ENCODE data around the gene RBBP4. TPM values are rescaled to one million over a fixed set of nuclear protein-coding genes. Genes with fewer than 3 reads are reported as not detected.
"Not testable (repeated sequence)": the region's sequence is repeated elsewhere in the genome, so short reads cannot be mapped to it uniquely, and the experiment has no call there.

RBBP4 gene
- total and polyA plus RNA-seq, 5 donors, result 52.7 to 114 (median 109) TPM

GRCh38 chr1:32642292-32642827 lies 8.6 kb upstream of the RBBP4 start:
- ATAC-seq; H3K27me3 ChIP-seq (ENCODE audit: control insufficient read depth, insufficient read depth); DNase-seq; H3K9me3 ChIP-seq (ENCODE audit: control insufficient read depth, low read length); H3K27ac ChIP-seq (ENCODE audit: low read length); H3K4me1 ChIP-seq (ENCODE audit: control insufficient read depth, insufficient read depth, low read length); H3K4me3 ChIP-seq (ENCODE audit: low read length); intact Hi-C loops (cut with DNase I): not testable (repeated sequence)
- WGBS, result 78% methylated on average over 8 of the region's 8 CpGs

DNA sequence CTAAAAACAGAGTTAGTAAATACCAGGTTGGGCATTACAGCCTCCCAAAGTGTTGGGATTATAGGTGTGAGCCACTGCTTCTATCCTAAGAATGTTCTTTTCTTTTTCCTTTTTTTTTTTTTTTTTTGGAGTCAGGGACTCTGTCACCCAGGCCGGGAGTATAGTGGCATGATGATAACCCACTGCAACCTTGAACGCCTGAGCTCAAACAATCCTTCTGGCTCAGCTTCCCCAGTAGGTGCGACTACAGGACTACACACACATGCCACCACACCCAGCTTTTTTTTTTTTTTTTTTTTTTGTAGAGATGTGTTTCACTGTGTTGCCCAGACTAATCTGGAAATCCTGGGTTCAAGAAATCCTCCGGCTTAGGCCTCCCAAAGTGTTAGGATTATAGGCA lies 6.6 kb upstream of the RBBP4 start:
- ATAC-seq, result no peak
- Histone ChIP-seq H3K4me3 (ENCODE audit: low read length) (no peak overlapping the region), H3K27ac (ENCODE audit: low read length) (no peak overlapping the region), H3K4me1 (ENCODE audit: control insufficient read depth, insufficient read depth, low read length) (peaks cover 3% of the 10 kb centered on the region), H3K9me3 (ENCODE audit: control insufficient read depth, low read length) (no peaks in the 10 kb centered on the region), H3K27me3 (ENCODE audit: control insufficient read depth, insufficient read depth) (no peaks in the 10 kb centered on the region)
- 84% methylated on average over 4 of the region's 4 CpGs for WGBS
- intact Hi-C loops (cut with DNase I), result no loop called here
- DNase-seq, result no peak

- 75% methylated on average over 6 of the region's 6 CpGs for WGBS
- no peak for DNase-seq
- H3K4me1 ChIP-seq (ENCODE audit: control insufficient read depth, insufficient read depth, low read length), result peaks cover 3% of the 10 kb centered on the region
Observed at GRCh38 chr1:32647308-32648134, 3.5 kb upstream of the RBBP4 start.

GRCh38 chr1:32650248-32650751 lies 708 bp upstream of the RBBP4 start, which contains the start of gene ZBTB8OS:
TSS of gene ZBTB8OS (minus strand) at chr1:32650550. CDS start at chr1:32650529, 21 bp downstream.
- peaks cover 2% of the 10 kb centered on the region for H3K4me1 ChIP-seq (ENCODE audit: control insufficient read depth, insufficient read depth, low read length)
- H3K9me3 ChIP-seq (ENCODE audit: control insufficient read depth, low read length), result no peaks in the 10 kb centered on the region
- peak; percentile 93 to 96 (median 95) for DNase-seq
- WGBS, result under 1% methylated on average over 21 of the region's 21 CpGs
- intact Hi-C loops (cut with DNase I), result no loop called here
- no peaks in the 10 kb centered on the region for H3K27me3 ChIP-seq (ENCODE audit: control insufficient read depth, insufficient read depth)
- peak within 1 kb of the TSS; percentile 99 for H3K27ac ChIP-seq (ENCODE audit: low read length)
- peak; percentile 94 for ATAC-seq
- peak within 1 kb of the TSS; percentile 97 for H3K4me3 ChIP-seq (ENCODE audit: low read length)

More at GRCh38 chr1:32647308-32648134, 3.5 kb upstream of the RBBP4 start:
- H3K27me3 ChIP-seq (ENCODE audit: control insufficient read depth, insufficient read depth), result no peaks in the 10 kb centered on the region
- H3K27ac ChIP-seq (ENCODE audit: low read length), result no peak overlapping the region
- no peak for ATAC-seq
- intact Hi-C loops (cut with DNase I), result no loop called here
- no peak overlapping the region for H3K4me3 ChIP-seq (ENCODE audit: low read length)
- no peaks in the 10 kb centered on the region for H3K9me3 ChIP-seq (ENCODE audit: control insufficient read depth, low read length)

DNA sequence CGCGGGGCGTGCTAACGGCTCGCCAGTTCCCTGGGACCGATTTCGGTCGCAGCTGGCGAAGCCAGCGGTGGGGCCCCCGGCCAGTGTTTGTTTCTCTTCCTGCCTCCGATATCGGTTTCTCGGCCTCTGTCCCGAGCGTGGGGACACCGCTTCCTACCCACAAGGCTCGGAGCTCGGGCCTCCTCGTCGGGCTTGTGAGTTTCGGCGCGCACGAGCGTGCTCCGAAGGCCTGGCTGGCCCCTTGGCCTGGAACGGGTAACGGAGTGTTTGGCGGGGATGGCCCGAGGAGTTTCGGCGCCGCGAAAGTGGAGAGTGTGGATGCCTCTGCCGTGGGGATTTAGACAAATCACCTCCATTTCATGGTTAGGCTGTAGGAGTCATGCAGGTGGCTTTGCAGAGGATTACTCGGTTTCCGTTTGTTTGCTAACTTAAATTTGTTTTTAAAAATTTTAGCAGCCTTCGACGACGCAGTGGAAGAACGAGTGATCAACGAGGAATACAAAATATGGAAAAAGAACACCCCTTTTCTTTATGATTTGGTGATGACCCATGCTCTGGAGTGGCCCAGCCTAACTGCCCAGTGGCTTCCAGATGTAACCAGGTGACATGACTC lies 559 bp downstream of the RBBP4 start:
- peak overlapping the region; percentile 58 for H3K4me3 ChIP-seq (ENCODE audit: low read length)
- peaks cover 2% of the 10 kb centered on the region for H3K4me1 ChIP-seq (ENCODE audit: control insufficient read depth, insufficient read depth, low read length)
- no peaks in the 10 kb centered on the region for H3K9me3 ChIP-seq (ENCODE audit: control insufficient read depth, low read length)
- WGBS, result under 1% methylated on average over 43 of the region's 43 CpGs
- ATAC-seq (peak; percentile 13 to 28), DNase-seq (no peak)
- peak overlapping the region; percentile 88 for H3K27ac ChIP-seq (ENCODE audit: low read length)
- intact Hi-C loops (cut with DNase I), result no loop called here
- no peaks in the 10 kb centered on the region for H3K27me3 ChIP-seq (ENCODE audit: control insufficient read depth, insufficient read depth)

DNA sequence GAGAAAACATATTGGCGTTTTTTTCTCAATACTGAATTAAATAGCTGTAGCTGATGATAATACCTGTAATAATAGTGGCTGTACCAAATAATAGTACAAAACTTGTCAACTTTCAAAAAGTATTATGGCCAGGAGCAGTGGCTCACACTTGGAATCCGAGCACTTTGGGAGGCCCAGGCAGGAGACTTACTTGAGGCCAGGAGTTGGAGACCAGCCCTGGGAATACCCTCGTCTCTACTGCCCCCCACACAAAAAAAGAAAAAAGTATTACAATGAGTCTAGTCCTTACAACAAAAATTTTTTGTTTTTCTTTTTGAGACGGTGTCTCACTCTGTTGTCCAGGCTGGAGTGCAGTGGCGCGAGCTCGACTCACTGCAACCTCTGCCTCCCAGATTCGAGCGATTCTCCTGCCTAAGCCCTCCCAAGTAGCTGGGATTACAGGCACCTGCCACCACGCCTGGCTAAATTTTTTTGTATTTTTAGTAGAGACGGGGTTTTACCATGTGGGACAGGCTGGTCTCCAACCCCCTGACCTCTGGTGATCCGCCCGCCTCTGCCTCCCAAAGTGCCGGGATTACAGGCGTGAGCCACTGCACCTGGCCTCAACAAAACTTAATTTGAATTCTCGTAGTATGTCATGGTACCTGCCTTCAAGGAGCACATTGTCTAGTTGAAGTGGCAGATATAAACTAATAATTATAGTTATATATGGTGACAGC lies 1.4 kb downstream of the RBBP4 start:
- no peaks in the 10 kb centered on the region for H3K9me3 ChIP-seq (ENCODE audit: control insufficient read depth, low read length)
- H3K27me3 ChIP-seq (ENCODE audit: control insufficient read depth, insufficient read depth), result no peaks in the 10 kb centered on the region
- H3K4me1 ChIP-seq (ENCODE audit: control insufficient read depth, insufficient read depth, low read length), result peaks cover 2% of the 10 kb centered on the region
- intact Hi-C loops (cut with DNase I), result no loop called here
- H3K4me3 ChIP-seq (ENCODE audit: low read length), result peak overlapping the region; percentile 58
- WGBS, result 89% methylated on average over 16 of the region's 16 CpGs
- DNase-seq (no peak), ATAC-seq (no peak)
- no peak overlapping the region for H3K27ac ChIP-seq (ENCODE audit: low read length)

DNA sequence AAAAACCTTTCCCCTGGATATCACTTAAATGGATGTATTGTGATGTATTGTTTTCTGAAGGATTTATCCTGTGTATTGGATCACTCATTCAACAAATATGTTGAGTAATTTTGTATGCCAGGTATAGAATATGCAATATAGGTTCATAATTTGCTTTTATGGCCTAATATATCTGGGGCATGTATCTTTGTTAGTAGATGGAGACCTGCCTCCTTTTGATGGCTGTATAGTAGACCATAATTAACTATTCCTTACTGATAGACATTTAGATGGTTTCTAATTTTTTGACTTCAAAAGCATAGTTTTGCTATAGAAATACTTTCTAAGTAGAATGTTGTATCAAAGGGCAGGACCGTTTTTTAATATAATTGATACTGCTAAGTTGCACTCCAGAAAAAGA lies 8.6 kb downstream of the RBBP4 start:
- WGBS, result 98% methylated on average over 1 of the region's 1 CpG
- Histone ChIP-seq H3K4me1 (ENCODE audit: control insufficient read depth, insufficient read depth, low read length) (no peaks in the 10 kb centered on the region), H3K4me3 (ENCODE audit: low read length) (no peak overlapping the region), H3K9me3 (ENCODE audit: control insufficient read depth, low read length) (no peaks in the 10 kb centered on the region), H3K27me3 (ENCODE audit: control insufficient read depth, insufficient read depth) (no peaks in the 10 kb centered on the region), H3K27ac (ENCODE audit: low read length) (no peak overlapping the region)
- DNase-seq, result no peak
- ATAC-seq, result no peak
- intact Hi-C loops (cut with DNase I), result no loop called here

GRCh38 chr1:32665915-32666314 lies 14.9 kb downstream of the RBBP4 start:
- H3K27me3 ChIP-seq (ENCODE audit: control insufficient read depth, insufficient read depth), result no peaks in the 10 kb centered on the region
- DNase-seq (no peak), ATAC-seq (no peak)
- no peaks in the 10 kb centered on the region for H3K9me3 ChIP-seq (ENCODE audit: control insufficient read depth, low read length)
- no peak overlapping the region for H3K27ac ChIP-seq (ENCODE audit: low read length)
- intact Hi-C loops (cut with DNase I), result no loop called here
- no peaks in the 10 kb centered on the region for H3K4me1 ChIP-seq (ENCODE audit: control insufficient read depth, insufficient read depth, low read length)
- 39% methylated on average over 1 of the region's 1 CpG for WGBS
- no peak overlapping the region for H3K4me3 ChIP-seq (ENCODE audit: low read length)

DNA sequence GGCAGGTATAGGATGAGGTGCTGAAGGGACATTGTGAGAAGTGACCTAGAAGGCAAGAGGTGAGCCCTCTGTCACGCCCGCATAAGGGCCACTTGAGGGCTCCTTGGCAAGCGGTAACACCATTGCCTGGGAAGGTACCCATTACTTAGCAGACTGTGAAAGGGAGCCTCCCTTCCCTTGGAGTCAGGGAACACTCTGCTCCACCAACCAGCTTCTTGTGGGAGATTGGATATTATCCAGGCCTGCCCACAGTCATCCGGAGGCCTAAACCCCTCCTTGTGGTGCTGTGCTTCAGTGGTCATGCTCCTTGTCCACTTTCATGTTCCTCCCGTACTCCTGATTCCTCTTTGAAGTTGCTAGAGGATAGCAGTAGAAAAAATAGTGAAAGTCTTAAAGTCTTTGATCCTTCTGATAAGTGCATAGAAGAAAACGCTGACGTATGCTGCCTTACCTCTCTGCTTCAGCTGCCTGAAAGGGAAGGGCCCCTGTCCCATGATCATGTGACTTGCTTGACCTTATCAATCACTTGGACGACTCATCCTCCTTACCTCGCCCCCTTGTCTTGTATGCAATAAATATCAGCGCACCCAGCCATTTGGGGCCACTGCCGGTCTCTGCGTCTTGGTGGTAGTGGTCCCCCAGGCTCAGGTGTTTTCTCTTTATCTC lies 16.0 kb downstream of the RBBP4 start:
- H3K9me3 ChIP-seq (ENCODE audit: control insufficient read depth, low read length), result no peaks in the 10 kb centered on the region
- no peak overlapping the region for H3K27ac ChIP-seq (ENCODE audit: low read length)
- ATAC-seq (no peak), DNase-seq (no peak)
- no peaks in the 10 kb centered on the region for H3K4me1 ChIP-seq (ENCODE audit: control insufficient read depth, insufficient read depth, low read length)
- H3K27me3 ChIP-seq (ENCODE audit: control insufficient read depth, insufficient read depth), result no peaks in the 10 kb centered on the region
- WGBS, result 82% methylated on average over 12 of the region's 12 CpGs
- H3K4me3 ChIP-seq (ENCODE audit: low read length), result no peak overlapping the region
- intact Hi-C loops (cut with DNase I), result no loop called here

DNA sequence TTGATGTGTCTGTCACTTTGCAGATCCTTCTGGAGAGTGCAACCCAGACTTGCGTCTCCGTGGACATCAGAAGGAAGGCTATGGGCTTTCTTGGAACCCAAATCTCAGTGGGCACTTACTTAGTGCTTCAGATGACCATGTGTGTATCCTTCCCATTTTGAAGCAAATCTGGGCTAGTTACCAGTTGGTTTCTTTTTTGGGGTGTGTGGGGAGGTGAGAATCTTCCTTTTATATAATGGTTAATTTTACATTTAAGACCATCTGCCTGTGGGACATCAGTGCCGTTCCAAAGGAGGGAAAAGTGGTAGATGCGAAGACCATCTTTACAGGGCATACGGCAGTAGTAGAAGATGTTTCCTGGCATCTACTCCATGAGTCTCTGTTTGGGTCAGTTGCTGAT lies 17.7 kb downstream of the RBBP4 start:
- ATAC-seq; H3K9me3 ChIP-seq (ENCODE audit: control insufficient read depth, low read length); H3K4me3 ChIP-seq (ENCODE audit: low read length); H3K4me1 ChIP-seq (ENCODE audit: control insufficient read depth, insufficient read depth, low read length); H3K27me3 ChIP-seq (ENCODE audit: control insufficient read depth, insufficient read depth); DNase-seq; intact Hi-C loops (cut with DNase I); H3K27ac ChIP-seq (ENCODE audit: low read length): not testable (repeated sequence)
- WGBS, result 94% methylated on average over 5 of the region's 5 CpGs

Data from right cardiac atrium (tissue), 5 donors.